Esophagus squamous epithelium (tissue), 4 donors: Measurements from ENCODE around the gene GALNT2.

Experiments
- POLR2A ChIP-seq, 4 donors: fragments of 450-650 bp; IDR thresholded peaks; one replicate each; pipeline ENCODE4 v1.6.1; 2017; ENCODE audit warnings: antibody characterized with exemption in 4 of 4, mild to moderate bottlenecking in 4 of 4, moderate library complexity in 3 of 4
- TF ChIP-seq, protein P1 (sequence below), 6 experiments: fragments of 450-650 bp in 4 of 6; fragments of 200-600 bp in 2 of 6; sonication (generic) in 2 of 6; IDR thresholded peaks; one replicate each; pipeline ENCODE4 v1.5.1; 2016 to 2019; ENCODE audit warnings: antibody characterized with exemption in 6 of 6, mild to moderate bottlenecking in 4 of 6, moderate library complexity in 4 of 6

DNA sequence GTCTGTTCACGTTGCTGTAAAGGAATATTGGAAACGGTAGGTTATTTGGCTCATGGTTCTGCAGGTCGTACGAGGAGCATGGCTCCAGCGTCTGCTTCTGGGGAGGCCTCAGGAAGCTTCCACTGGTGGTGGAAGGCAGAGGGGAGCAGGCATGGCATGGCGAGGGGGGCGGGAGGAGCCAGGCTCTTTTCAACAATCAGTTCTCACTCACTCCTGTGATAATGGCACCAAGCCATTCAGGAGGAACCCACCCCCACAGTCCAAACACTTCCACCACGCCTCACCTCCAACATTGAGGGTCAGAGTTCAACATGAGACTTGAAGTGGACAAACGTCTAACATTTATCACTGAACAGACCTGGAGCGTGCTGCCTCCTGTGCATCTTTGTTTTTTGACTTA, 217.9 kb downstream of the GALNT2 start:
- no peak for TF ChIP-seq POLR2A (IDR thresholded peaks at IDR 0.05)
- TF ChIP-seq, protein P1, sequence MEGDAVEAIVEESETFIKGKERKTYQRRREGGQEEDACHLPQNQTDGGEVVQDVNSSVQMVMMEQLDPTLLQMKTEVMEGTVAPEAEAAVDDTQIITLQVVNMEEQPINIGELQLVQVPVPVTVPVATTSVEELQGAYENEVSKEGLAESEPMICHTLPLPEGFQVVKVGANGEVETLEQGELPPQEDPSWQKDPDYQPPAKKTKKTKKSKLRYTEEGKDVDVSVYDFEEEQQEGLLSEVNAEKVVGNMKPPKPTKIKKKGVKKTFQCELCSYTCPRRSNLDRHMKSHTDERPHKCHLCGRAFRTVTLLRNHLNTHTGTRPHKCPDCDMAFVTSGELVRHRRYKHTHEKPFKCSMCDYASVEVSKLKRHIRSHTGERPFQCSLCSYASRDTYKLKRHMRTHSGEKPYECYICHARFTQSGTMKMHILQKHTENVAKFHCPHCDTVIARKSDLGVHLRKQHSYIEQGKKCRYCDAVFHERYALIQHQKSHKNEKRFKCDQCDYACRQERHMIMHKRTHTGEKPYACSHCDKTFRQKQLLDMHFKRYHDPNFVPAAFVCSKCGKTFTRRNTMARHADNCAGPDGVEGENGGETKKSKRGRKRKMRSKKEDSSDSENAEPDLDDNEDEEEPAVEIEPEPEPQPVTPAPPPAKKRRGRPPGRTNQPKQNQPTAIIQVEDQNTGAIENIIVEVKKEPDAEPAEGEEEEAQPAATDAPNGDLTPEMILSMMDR (IDR thresholded peaks at IDR 0.05): no peak
